Measurements from ENCODE around the gene JARID2.
"Not testable (repeated sequence)": the region's sequence is repeated elsewhere in the genome, so short reads cannot be mapped to it uniquely, and the experiment has no call there.

The JARID2 gene

GRCh38 chr6:15316754-15317153, 70.9 kb downstream of the JARID2 start:
- no peak for DNase-seq

- no peak for DNase-seq
Observed at GRCh38 chr6:15317251-15317650, 71.4 kb downstream of the JARID2 start.

GRCh38 chr6:15317934-15318902, 72.3 kb downstream of the JARID2 start:
- no peak for DNase-seq

- DNase-seq, result no peak
Observed at GRCh38 chr6:15319677-15320076, 73.8 kb downstream of the JARID2 start.

- no peak for DNase-seq
Observed at GRCh38 chr6:15320693-15321092, 74.8 kb downstream of the JARID2 start.

- DNase-seq, result no peak
Observed at GRCh38 chr6:15322184-15322583, 76.3 kb downstream of the JARID2 start.

GRCh38 chr6:15322781-15323536, 77.1 kb downstream of the JARID2 start:
- no peak for DNase-seq

GRCh38 chr6:15323611-15324010, 77.7 kb downstream of the JARID2 start:
- not testable (repeated sequence) for DNase-seq

- DNase-seq, result no peak
Observed at GRCh38 chr6:15324427-15324985, 78.6 kb downstream of the JARID2 start.

GRCh38 chr6:15325540-15325955, 79.7 kb downstream of the JARID2 start:
- DNase-seq, result no peak

- no peak for DNase-seq
Observed at GRCh38 chr6:15326067-15326614, 80.3 kb downstream of the JARID2 start.

- no peak for DNase-seq
Observed at GRCh38 chr6:15327271-15327670, 81.4 kb downstream of the JARID2 start.

- no peak for DNase-seq
Observed at GRCh38 chr6:15329197-15329671, 83.4 kb downstream of the JARID2 start.

- DNase-seq, result no peak
Observed at GRCh38 chr6:15330174-15330944, 84.5 kb downstream of the JARID2 start.

- no peak for DNase-seq
Observed at GRCh38 chr6:15331143-15331542, 85.3 kb downstream of the JARID2 start.

GRCh38 chr6:15331629-15332251, 85.9 kb downstream of the JARID2 start:
- no peak for DNase-seq

GRCh38 chr6:15332446-15332845, 86.6 kb downstream of the JARID2 start:
- no peak for DNase-seq

GRCh38 chr6:15335385-15335784, 89.5 kb downstream of the JARID2 start:
- DNase-seq, result no peak

- DNase-seq, result no peak
Observed at GRCh38 chr6:15335916-15336315, 90.0 kb downstream of the JARID2 start.

GRCh38 chr6:15336900-15337560, 91.2 kb downstream of the JARID2 start:
- DNase-seq, result no peak

- DNase-seq, result no peak
Observed at GRCh38 chr6:15337582-15337981, 91.7 kb downstream of the JARID2 start.
